GM12891 (cell line): ENCODE measurements around the gene DMD.

Experiments used
- PAX5 ChIP-seq: IDR thresholded peaks from 2 replicates; pipeline ENCODE4 v1.6.1; 2011; ENCODE audit warnings: low read length, moderate library complexity, mild to moderate bottlenecking; ENCODE audit not compliant: insufficient read depth, severe bottlenecking
- POLR2A ChIP-seq: IDR thresholded peaks from 2 replicates; pipeline ENCODE4 v1.6.1; 2011; ENCODE audit warnings: low read depth, low read length, control low read depth
- POLR2AphosphoS5 ChIP-seq: IDR thresholded peaks from 2 replicates; pipeline ENCODE4 v1.6.1; 2011; ENCODE audit warnings: low read depth, low read length, control low read depth
- POU2F2 ChIP-seq: IDR thresholded peaks from 2 replicates; pipeline ENCODE4 v1.6.1; 2011; ENCODE audit warnings: low read depth, mild to moderate bottlenecking, control low read depth, low read length, moderate library complexity
- SPI1 ChIP-seq: IDR thresholded peaks from 2 replicates; pipeline ENCODE4 v1.6.1; 2011; ENCODE audit warnings: low read depth, low read length, control low read depth
- TAF1 ChIP-seq: IDR thresholded peaks from 2 replicates; pipeline ENCODE4 v1.6.1; 2011; ENCODE audit warnings: low read depth, low read length, control low read depth

DNA sequence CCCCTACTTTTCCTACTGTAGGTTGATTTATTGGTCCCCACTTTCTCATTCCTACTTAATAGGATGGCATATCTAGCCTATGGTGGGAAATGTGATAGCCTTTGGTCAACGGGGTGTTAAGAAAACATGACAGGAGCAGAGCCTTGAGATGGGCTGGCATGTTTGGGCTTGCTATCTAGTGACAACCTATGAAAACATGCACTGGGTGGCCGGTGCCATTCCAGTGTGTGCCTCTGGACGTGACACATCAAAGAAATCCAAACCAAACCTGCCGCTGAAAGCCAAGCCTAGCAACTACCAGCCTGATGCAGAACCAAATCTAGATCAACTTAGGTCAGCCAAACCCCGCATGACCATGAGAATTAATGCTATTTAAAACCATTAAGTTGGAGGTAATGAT is 317.6 kb downstream of the DMD start:
- TF ChIP-seq POLR2AphosphoS5 (no peak), POU2F2 (no peak), TAF1 (no peak), POLR2A (no peak), SPI1 (no peak), PAX5 (no peak)
